Mammary epithelial cell (primary cell): Measurements from ENCODE around the gene RFX5.

Experiments used
- EZH2 ChIP-seq: IDR thresholded peaks from 2 replicates; pipeline ENCODE4 v1.6.1; 2012; ENCODE audit warnings: low read length, inconsistent platforms, borderline replicate concordance
- TF ChIP-seq, protein P1 (sequence below), 2 donors: IDR thresholded peaks in 1 of 2; conservative IDR thresholded peaks in 1 of 2; 2 replicates each; pipeline ENCODE4 v1.5.1; 2011 to 2012; ENCODE audit warnings: inconsistent platforms in 2 of 2, low read length in 2 of 2, mild to moderate bottlenecking in 2 of 2, control low read depth in 1 of 2, low read depth in 1 of 2; ENCODE audit not compliant: insufficient read depth in 1 of 2; ENCODE audit errors: extremely low read depth in 1 of 2

GRCh38 chr1:151367658-151368392, 20.8 kb upstream of the RFX5 start:
- TF ChIP-seq, protein P1, sequence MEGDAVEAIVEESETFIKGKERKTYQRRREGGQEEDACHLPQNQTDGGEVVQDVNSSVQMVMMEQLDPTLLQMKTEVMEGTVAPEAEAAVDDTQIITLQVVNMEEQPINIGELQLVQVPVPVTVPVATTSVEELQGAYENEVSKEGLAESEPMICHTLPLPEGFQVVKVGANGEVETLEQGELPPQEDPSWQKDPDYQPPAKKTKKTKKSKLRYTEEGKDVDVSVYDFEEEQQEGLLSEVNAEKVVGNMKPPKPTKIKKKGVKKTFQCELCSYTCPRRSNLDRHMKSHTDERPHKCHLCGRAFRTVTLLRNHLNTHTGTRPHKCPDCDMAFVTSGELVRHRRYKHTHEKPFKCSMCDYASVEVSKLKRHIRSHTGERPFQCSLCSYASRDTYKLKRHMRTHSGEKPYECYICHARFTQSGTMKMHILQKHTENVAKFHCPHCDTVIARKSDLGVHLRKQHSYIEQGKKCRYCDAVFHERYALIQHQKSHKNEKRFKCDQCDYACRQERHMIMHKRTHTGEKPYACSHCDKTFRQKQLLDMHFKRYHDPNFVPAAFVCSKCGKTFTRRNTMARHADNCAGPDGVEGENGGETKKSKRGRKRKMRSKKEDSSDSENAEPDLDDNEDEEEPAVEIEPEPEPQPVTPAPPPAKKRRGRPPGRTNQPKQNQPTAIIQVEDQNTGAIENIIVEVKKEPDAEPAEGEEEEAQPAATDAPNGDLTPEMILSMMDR (conservative IDR thresholded peaks at IDR 0.05 in 1 of 2, IDR thresholded peaks at IDR 0.05 in 1 of 2; ENCODE audit: extremely low read depth in 1 of 2, insufficient read depth in 1 of 2, low read depth in 1 of 2, low read length in 2 of 2): no peak
- no peak for TF ChIP-seq EZH2
